Activated T-cell treated with anti-CD3 and anti-CD28 coated beads, Interleukin-2, amount 50 U/mL, for 1 hour (primary cell): ENCODE data around the gene RNPEPL1.

Source experiments
- DNase-seq: peaks from one replicate; pipeline ENCODE4 v3.0.0-alpha.2; 2020

The RNPEPL1 gene

GRCh38 chr2:240593703-240594451 lies 25.6 kb downstream of the RNPEPL1 start:
- DNase-seq = peak; percentile 13

- DNase-seq = peak; percentile 14
Measured at GRCh38 chr2:240594511-240595380, 26.5 kb downstream of the RNPEPL1 start.

GRCh38 chr2:240595381-240596079 lies 27.2 kb downstream of the RNPEPL1 start:
- peak; percentile 42 for DNase-seq

DNA sequence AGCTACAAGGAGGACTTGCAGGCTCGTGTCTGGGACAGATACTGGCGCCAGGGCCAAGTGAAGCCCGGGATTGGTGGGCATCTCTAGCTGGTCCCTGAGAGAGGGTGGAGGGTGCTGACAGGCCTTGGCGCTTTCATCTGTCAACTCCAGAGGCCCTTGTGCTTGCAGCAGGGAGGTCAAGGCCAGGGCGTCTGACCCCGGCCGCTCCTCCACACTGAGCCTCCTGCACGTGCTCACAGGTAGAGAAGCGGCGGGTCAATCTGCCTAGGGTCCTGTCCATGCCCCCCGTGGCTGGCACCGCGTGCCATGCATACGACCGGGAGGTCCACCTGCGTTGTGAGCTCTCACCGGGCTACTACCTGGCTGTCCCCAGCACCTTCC lies 27.8 kb downstream of the RNPEPL1 start:
- DNase-seq = no peak

- DNase-seq = peak; percentile 16
Measured at GRCh38 chr2:240596491-240596931, 28.2 kb downstream of the RNPEPL1 start.

- DNase-seq = no peak
Measured at GRCh38 chr2:240597054-240597418, 28.8 kb downstream of the RNPEPL1 start.

- peak; percentile 15 for DNase-seq
Measured at GRCh38 chr2:240597419-240598181, 29.3 kb downstream of the RNPEPL1 start.

DNA sequence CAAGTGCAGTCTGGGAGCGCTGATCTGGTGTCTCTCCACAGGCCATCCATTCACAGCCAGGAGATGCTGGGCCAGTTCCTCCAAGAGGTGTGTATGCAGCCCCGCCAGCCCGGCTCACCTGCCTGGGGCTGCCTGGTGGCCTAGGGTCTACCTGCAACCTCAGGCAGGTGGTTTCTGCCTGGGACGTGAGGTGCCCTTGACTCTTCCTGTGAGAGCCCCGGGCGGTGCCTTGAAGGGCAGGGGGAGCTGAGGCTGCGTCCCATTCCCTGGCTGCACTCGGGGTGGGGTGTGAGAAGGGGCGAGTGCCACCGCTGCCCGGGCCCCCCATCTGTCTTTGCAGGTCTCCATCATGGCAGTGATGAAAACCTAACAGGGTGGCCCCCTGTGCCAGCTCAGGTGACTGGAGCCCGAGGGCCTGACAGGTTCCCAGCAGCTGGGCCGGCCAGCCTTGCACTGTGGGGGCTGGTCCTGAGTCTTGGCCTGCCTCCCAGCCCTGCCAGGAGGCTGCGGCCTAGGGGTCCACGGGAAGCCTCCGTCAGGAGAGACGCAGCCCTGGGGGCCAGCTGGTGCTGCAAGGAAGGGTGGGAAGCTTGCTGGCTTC lies 30.1 kb downstream of the RNPEPL1 start:
- DNase-seq = peak; percentile 14

GRCh38 chr2:240599141-240599583 lies 30.9 kb downstream of the RNPEPL1 start:
- DNase-seq = peak; percentile 7

- DNase-seq = peak; percentile 15
Measured at GRCh38 chr2:240600451-240600961, 32.2 kb downstream of the RNPEPL1 start.

DNA sequence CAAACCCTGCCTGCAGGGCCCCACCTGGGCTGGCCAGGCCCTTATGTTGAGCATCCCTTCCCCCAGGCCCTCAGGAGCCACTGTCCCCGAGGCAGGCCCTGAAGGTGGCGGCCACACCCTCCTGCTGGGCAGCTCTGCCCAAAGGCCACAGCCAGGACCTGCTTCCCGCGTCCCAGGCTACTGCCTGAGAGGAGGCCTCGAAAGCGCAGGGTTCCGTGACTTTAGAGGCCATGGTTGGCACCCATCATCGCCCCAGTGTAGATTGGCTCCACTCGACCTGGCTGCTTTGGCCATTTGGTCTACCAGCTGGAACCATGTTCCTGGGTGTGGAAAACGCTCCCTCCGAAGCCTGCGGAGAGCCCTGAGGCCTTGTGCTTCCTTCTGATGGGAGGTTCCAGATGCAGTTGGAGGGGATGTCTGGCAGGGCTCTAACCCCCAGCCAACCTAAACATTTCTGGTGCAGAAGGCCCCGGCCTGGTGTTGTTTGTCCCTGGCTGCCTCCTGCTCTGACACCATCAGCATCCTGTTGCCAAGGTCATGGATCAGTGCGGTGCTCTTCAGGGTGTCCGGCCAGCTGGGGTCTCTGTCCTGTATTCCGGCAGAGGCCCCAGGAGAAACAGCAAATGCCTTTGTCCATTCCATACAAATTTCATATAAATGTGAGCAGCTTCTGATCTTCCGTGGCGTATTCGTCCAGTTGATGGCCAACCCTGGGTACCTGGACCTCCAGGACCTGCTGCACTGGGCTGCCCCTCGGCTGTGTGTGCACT lies 33.0 kb downstream of the RNPEPL1 start:
- peak; percentile 16 for DNase-seq

- DNase-seq = peak; percentile 11
Measured at GRCh38 chr2:240601831-240602160, 33.5 kb downstream of the RNPEPL1 start.

DNA sequence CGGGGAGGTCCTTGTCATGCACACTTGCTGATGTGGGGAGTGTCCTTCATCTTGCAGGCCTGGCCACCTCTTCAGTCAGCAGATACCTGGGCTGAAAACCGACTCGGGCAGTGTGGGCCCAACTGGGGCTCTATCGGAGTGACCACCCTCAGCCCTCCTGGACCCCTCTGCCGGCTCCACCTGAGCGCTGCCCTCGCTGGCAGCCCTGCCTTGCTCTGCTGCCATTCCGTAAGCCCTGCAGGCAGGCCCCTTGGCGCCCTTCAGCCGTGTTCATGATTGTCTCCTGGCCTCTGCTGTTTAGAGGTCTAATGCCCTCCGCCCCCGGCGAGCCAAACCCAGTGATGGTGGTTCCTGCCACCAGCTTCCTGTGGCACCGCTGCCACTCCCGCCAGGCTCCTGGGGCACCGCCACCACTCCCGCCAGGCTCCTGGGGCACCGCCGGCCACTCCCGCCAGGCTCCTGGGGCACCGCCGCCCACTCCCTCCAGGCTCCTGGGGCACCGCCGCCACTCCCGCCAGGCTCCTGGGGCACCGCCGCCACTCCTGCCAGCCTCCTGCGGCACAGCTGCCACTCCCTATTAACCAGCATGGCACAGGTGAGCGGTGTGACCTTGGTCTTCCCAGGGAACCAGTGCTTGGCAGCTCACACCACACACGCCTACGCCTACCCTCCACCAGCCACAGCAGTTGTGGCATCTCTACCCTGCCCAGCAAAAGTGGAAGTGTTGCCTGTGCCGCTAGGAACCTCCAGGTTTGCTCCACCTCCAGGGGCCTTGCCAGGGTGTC lies 34.2 kb downstream of the RNPEPL1 start:
- DNase-seq = peak; percentile 10

GRCh38 chr2:240603081-240603835 lies 35.0 kb downstream of the RNPEPL1 start:
- DNase-seq = peak; percentile 11

GRCh38 chr2:240603846-240604245 lies 35.6 kb downstream of the RNPEPL1 start:
- DNase-seq = peak; percentile 16

DNA sequence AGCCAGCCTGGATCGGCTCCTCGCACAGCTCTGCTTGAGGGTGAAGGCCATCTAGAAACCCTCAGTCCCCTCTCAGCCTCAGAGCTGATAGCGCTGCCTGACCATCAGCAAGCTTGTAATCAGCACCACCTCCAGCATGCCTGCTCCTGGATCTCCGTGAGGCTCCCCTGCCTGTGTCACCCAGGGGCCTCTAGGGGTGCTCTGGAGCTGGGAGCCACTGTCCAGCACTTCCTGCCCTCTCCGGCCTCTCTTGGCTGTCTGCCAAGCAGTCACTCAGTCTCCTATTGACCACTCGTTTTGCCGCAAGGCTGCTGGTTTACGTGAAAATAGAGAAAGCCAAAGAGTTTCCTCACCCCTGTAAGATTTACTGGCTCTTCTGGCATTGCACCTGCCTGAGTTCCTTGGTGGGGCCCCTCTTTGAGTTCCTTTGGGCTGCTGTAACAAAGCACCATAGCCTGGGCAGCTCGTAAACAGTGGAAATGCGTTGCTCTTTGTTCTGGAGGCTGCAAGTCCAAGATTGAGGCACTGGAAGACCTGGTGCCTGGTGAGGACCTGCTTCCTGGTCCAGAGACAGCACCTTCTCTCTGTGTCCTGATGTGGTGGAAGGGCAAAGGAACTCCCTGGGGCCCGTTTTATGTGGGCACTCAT lies 36.1 kb downstream of the RNPEPL1 start:
- DNase-seq = peak; percentile 21

DNA sequence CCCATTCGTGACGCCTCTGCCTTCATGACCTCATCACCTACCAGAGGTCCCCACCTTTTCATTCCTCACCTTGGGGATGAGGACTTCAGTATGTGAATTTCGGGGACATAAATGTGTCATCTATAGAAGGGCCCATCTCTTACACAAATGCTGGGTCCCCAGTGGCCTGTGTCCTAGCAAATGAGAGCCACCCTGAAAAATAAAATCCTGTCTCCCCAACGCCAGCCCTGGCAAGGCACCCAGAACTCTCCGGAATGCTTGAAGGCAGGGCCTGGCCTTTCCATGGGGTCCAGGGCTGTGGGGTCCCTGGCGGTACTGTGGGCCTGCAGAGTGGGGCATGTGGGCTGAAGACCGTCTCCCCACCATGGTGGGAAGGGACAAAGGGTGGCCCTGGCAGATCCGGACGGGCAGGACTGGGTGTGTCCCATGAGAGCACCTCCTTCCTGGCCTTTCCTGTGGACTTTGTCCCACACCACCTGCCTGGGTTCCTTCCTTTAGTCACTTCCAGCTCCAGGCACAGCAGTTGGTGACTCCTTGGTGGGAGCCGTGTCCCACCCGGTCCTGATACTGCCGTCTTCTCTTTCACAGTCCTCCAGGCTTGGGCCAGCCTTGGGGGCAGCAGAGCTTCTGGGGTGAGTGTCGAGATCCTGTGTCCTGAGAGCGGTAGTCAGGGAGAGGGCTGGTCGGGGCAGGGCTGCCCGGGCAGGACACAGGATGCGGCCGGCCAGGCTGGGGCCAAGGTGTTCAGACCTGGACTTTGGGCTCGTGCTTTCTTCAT lies 36.8 kb downstream of the RNPEPL1 start:
- DNase-seq = peak; percentile 15
